WTC11 (cell line): ENCODE data around the gene ELOVL6. TPM values are rescaled to one million over a fixed set of nuclear protein-coding genes. Genes with fewer than 3 reads are reported as not detected.
"Not testable (repeated sequence)": the region's sequence is repeated elsewhere in the genome, so short reads cannot be mapped to it uniquely, and the experiment has no call there.

ENCODE experiments used
- ATAC-seq: fragments of 200-7000 bp; cut with Tn5 transposase; 2 replicates; pipeline ENCODE4 v1.10.0; 2021; ENCODE audit warnings: mild to moderate bottlenecking, moderate library complexity
- CTCF ChIA-PET: fragments of 300-600 bp; sonication (Branson Sonifier 250); formaldehyde crosslinking; loops from one replicate; lab custom pipeline; 2021; ENCODE audit warnings: antibody characterized with exemption; lab: Charles Lee
- POLR2A ChIA-PET: fragments of 350-600 bp; sonication (Branson Sonifier 250); formaldehyde crosslinking; loops from one replicate; lab custom pipeline; 2021; ENCODE audit warnings: antibody characterized with exemption; lab: Charles Lee
- DNase-seq: peaks from one replicate; pipeline ENCODE4 v3.0.0; 2021; ENCODE audit warnings: low spot score
- H3K27ac Mint-ChIP-seq: 2 replicates; pipeline ENCODE4 v1.8.0; 2021; ENCODE audit warnings: mixed read lengths
- H3K27me3 Mint-ChIP-seq: 2 replicates; pipeline ENCODE4 v1.8.0; 2021; ENCODE audit warnings: low read depth, mild to moderate bottlenecking, moderate library complexity, mixed read lengths
- H3K36me3 Mint-ChIP-seq: 2 replicates; pipeline ENCODE4 v1.8.0; 2021; ENCODE audit warnings: mixed read lengths
- H3K4me1 Mint-ChIP-seq: 2 replicates; pipeline ENCODE4 v1.8.0; 2022; ENCODE audit warnings: mixed read lengths
- H3K4me3 Mint-ChIP-seq: 2 replicates; pipeline ENCODE4 v1.8.0; 2021; ENCODE audit warnings: mild to moderate bottlenecking, moderate library complexity, mixed read lengths
- H3K9me3 Mint-ChIP-seq: 2 replicates; pipeline ENCODE4 v1.8.0; 2021; ENCODE audit warnings: mixed read lengths
- ESRRA ChIP-seq: sonication (generic); formaldehyde crosslinking; IDR thresholded peaks from 2 replicates; pipeline ENCODE4 v1.8.1; 2022; ENCODE audit warnings: mild to moderate bottlenecking, missing genetic modification reagents, borderline replicate concordance
- ETV6 ChIP-seq: sonication (generic); formaldehyde crosslinking; IDR thresholded peaks from 2 replicates; pipeline ENCODE4 v1.8.1; 2022; ENCODE audit warnings: mild to moderate bottlenecking, missing genetic modification reagents
- GABPB1 ChIP-seq: sonication (generic); formaldehyde crosslinking; IDR thresholded peaks from 2 replicates; pipeline ENCODE4 v1.8.1; 2023; ENCODE audit warnings: mild to moderate bottlenecking, missing genetic modification reagents
- GTF2I ChIP-seq: fragments of 250-450 bp; sonication (Bioruptor Pico); conservative IDR thresholded peaks from 2 replicates; pipeline ENCODE4 v1.4.0; 2021; ENCODE audit warnings: mild to moderate bottlenecking
- HMGA2 ChIP-seq: fragments of 250-450 bp; sonication (Bioruptor Pico); IDR thresholded peaks from 2 replicates; pipeline ENCODE4 v1.4.0; 2021; ENCODE audit warnings: mild to moderate bottlenecking, moderate library complexity
- JAZF1 ChIP-seq: fragments of 250-450 bp; sonication (Bioruptor Pico); IDR thresholded peaks from 2 replicates; pipeline ENCODE4 v1.9.0; 2021; ENCODE audit warnings: moderate library complexity, mild to moderate bottlenecking, inconsistent platforms
- MXD4 ChIP-seq: fragments of 250-450 bp; sonication (Bioruptor Pico); IDR thresholded peaks from 2 replicates; pipeline ENCODE4 v1.8.0; 2021; ENCODE audit warnings: mild to moderate bottlenecking, moderate library complexity, borderline replicate concordance
- NFE2L1 ChIP-seq: sonication (generic); formaldehyde crosslinking; IDR thresholded peaks from 2 replicates; pipeline ENCODE4 v1.8.1; 2023; ENCODE audit warnings: missing genetic modification reagents
- NR1H2 ChIP-seq: sonication (generic); formaldehyde crosslinking; IDR thresholded peaks from 2 replicates; pipeline ENCODE4 v1.9.0; 2021; ENCODE audit warnings: mild to moderate bottlenecking, moderate library complexity, missing genetic modification reagents
- ZNF232 ChIP-seq: sonication (generic); formaldehyde crosslinking; IDR thresholded peaks from 2 replicates; pipeline ENCODE4 v1.8.0; 2022; ENCODE audit warnings: mild to moderate bottlenecking, missing genetic modification reagents
- ZNF416 ChIP-seq: fragments of 250-450 bp; sonication (Bioruptor Pico); IDR thresholded peaks from 2 replicates; pipeline ENCODE4 v1.9.0; 2021; ENCODE audit warnings: mild to moderate bottlenecking, inconsistent platforms
- ZNF671 ChIP-seq: fragments of 250-450 bp; sonication (Bioruptor Pico); IDR thresholded peaks from 2 replicates; pipeline ENCODE4 v1.8.0; 2021; ENCODE audit warnings: mild to moderate bottlenecking
- total RNA-seq: library from RNA; stranded (reverse); gene quantifications from 3 replicates; pipeline ENCODE4 v1.2.3, GENCODE V29; 2021
- TF ChIP-seq, protein P1 (sequence below): sonication (generic); formaldehyde crosslinking; IDR thresholded peaks from 2 replicates; pipeline ENCODE4 v1.8.1; 2022; ENCODE audit warnings: mild to moderate bottlenecking, missing genetic modification reagents, moderate library complexity, borderline replicate concordance
- TF ChIP-seq, protein P2 (sequence below): sonication (generic); formaldehyde crosslinking; IDR thresholded peaks from 2 replicates; pipeline ENCODE4 v1.8.0; 2023; ENCODE audit warnings: mild to moderate bottlenecking, missing genetic modification reagents
- TF ChIP-seq, protein P3 (sequence below): sonication (generic); formaldehyde crosslinking; IDR thresholded peaks from 2 replicates; pipeline ENCODE4 v1.8.0; 2023; ENCODE audit warnings: missing genetic modification reagents
- TF ChIP-seq, protein P4 (sequence below): fragments of 250-450 bp; sonication (Bioruptor Pico); IDR thresholded peaks from 2 replicates; pipeline ENCODE4 v2.1.2; 2022; ENCODE audit warnings: mild to moderate bottlenecking, moderate library complexity
- TF ChIP-seq, protein P5 (sequence below): fragments of 250-450 bp; sonication (Bioruptor Pico); IDR thresholded peaks from 2 replicates; pipeline ENCODE4 v1.9.0; 2021; ENCODE audit warnings: moderate library complexity, mild to moderate bottlenecking, inconsistent platforms, borderline replicate concordance
- TF ChIP-seq, protein P6 (sequence below): sonication (generic); formaldehyde crosslinking; IDR thresholded peaks from 2 replicates; pipeline ENCODE4 v1.8.1; 2023; ENCODE audit warnings: mild to moderate bottlenecking, missing genetic modification reagents

Gene ELOVL6
- total RNA-seq, 1 experiment from 2014 or later, result 87.4 TPM

DNA sequence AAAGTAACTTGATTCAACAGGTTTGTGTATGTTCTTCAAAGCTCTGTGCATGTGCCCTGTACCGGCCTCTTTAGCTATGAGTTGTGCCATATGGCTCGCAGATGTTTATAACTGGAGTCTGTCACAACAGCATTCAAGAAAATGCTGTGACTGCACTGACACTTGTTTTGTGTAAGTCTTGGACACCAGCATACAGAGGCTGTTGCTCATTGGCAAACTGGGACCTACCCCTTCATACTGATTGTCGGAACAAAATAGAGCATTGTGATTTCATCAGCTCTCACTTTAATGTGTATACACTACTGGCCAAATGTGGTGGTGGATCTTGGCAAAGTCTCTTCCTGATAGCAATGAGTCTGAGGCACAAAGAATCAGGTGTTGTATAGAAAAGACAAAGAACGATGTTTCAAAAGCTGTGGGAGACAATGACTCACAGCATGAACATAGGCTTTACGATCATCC lies 151.8 kb downstream of the ELOVL6 start (continued):
- TF ChIP-seq, protein P1, sequence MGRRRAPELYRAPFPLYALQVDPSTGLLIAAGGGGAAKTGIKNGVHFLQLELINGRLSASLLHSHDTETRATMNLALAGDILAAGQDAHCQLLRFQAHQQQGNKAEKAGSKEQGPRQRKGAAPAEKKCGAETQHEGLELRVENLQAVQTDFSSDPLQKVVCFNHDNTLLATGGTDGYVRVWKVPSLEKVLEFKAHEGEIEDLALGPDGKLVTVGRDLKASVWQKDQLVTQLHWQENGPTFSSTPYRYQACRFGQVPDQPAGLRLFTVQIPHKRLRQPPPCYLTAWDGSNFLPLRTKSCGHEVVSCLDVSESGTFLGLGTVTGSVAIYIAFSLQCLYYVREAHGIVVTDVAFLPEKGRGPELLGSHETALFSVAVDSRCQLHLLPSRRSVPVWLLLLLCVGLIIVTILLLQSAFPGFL (CRISPR knock-in tag), result no peak
- TF ChIP-seq, protein P2, sequence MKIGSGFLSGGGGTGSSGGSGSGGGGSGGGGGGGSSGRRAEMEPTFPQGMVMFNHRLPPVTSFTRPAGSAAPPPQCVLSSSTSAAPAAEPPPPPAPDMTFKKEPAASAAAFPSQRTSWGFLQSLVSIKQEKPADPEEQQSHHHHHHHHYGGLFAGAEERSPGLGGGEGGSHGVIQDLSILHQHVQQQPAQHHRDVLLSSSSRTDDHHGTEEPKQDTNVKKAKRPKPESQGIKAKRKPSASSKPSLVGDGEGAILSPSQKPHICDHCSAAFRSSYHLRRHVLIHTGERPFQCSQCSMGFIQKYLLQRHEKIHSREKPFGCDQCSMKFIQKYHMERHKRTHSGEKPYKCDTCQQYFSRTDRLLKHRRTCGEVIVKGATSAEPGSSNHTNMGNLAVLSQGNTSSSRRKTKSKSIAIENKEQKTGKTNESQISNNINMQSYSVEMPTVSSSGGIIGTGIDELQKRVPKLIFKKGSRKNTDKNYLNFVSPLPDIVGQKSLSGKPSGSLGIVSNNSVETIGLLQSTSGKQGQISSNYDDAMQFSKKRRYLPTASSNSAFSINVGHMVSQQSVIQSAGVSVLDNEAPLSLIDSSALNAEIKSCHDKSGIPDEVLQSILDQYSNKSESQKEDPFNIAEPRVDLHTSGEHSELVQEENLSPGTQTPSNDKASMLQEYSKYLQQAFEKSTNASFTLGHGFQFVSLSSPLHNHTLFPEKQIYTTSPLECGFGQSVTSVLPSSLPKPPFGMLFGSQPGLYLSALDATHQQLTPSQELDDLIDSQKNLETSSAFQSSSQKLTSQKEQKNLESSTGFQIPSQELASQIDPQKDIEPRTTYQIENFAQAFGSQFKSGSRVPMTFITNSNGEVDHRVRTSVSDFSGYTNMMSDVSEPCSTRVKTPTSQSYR (CRISPR knock-in tag), result no peak
- no peak for TF ChIP-seq MXD4 (CRISPR knock-in tag)
- TF ChIP-seq NFE2L1, result no peak
- no peak for TF ChIP-seq HMGA2 (CRISPR knock-in tag)
- TF ChIP-seq ZNF232 (CRISPR knock-in tag), result no peak

DNA sequence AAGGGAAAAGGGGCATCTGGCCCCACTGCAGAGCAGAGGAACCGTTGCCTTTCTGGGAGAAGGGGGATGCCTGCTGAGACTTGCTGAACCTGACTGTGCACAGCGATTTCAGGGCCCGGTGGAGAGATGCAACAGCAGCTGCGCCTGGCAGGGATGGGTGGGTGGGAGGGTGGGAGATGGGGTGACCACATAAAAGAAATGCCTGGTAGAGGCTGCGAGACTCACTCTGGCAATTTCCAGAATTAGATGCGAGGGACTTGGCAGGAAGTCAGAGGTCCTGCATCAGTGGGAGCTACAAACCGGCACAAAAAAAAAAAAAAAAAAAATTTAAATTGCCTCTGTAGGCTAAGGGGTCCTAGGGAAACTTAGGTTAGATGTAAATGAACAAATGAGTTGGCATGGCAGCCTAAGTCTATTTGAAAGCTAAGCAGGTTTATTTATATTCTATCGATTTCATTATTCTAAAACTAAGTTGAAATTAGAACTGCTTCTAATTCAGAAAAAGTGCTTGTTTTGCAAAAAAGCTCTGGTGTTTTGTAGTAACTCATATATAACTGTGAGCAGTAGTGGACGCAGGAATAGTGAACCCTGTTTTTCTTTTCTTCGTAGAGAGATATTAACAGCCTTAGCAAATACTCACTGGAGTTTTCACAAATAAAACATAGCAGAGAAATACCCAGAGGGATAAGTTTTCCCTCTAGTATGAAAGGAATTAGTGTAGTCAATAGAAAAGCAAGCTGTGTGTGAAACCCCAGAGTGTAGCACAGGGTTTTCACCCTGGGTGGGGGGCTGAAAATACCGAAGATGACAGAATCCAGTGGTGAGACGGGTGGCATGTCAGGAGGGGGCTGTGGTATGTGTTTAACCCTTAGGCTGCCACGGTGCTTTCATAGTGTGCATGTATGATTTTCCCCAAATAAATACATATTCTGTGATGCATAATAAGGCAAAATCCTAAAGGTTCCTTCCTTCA lies 155.6 kb downstream of the ELOVL6 start:
- H3K9me3 Mint-ChIP-seq, result no peaks in the 10 kb centered on the region
- 0 out of 2 replicates have a peak, but pooled peaks cover 2% of the 10 kb centered on the region for H3K36me3 Mint-ChIP-seq
- H3K4me3 Mint-ChIP-seq, result no peak overlapping the region
- H3K27ac Mint-ChIP-seq, result no peak overlapping the region
- 0 out of 2 replicates have a peak, but pooled peaks cover 8% of the 10 kb centered on the region for H3K4me1 Mint-ChIP-seq
- CTCF ChIA-PET, result interaction anchor here (0.6 to 1.5 kb wide), 3 partner anchors 10 to 474 kb away, joined by 3 to 6 read pairs (median 4); no protein-coding TSS in a partner anchor
- DNase-seq, result no peak
- no peaks in the 10 kb centered on the region for H3K27me3 Mint-ChIP-seq
- ATAC-seq, result peak; percentile 24
- TF ChIP-seq ZNF671 (CRISPR knock-in tag) (no peak), ZNF416 (CRISPR knock-in tag) (no peak)
- POLR2A ChIA-PET, result interaction anchor here (0.6 kb wide), 1 partner anchor 86 kb away, joined by 3 read pairs; no protein-coding TSS in a partner anchor

DNA sequence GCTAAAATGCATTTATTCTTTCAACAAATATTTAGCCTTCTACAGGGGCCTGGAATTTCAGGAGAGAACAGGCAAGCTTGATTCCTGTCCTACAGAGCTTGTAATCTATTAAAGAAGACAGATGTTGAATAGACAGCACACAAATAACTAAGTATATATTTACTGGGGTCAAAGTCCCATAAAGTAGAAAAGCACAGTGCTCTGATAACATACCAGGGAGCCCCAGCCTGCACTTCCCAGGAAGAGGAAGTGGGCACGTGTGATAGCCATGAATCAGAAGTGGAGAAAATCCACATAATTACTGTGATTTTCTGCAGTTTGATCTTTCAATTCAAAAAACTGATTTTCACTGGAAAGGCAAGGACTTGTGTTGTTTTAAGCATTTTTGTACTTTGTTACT lies 156.7 kb downstream of the ELOVL6 start:
- ATAC-seq, result no peak
- H3K4me3 Mint-ChIP-seq, result no peak overlapping the region
- ChIA-PET CTCF (interaction anchor here (0.5 to 0.6 kb wide), 2 partner anchors 8 to 9 kb away, joined by 3 to 4 read pairs; no protein-coding TSS in a partner anchor), POLR2A (no interaction called here)
- 0 out of 2 replicates have a peak, but pooled peaks cover 8% of the 10 kb centered on the region for H3K4me1 Mint-ChIP-seq
- H3K36me3 Mint-ChIP-seq, result 0 out of 2 replicates have a peak, but pooled peaks cover 2% of the 10 kb centered on the region
- H3K27me3 Mint-ChIP-seq, result peaks cover 4% of the 10 kb centered on the region; the same call in 1 of the 2 replicates
- H3K9me3 Mint-ChIP-seq, result no peaks in the 10 kb centered on the region
- no peak overlapping the region for H3K27ac Mint-ChIP-seq
- TF ChIP-seq ETV6 (CRISPR knock-in tag) (no peak), ESRRA (CRISPR knock-in tag) (no peak), GTF2I (CRISPR knock-in tag) (no peak), GABPB1 (CRISPR knock-in tag) (no peak), JAZF1 (CRISPR knock-in tag) (no peak), NR1H2 (CRISPR knock-in tag) (no peak)
- TF ChIP-seq, protein P3, sequence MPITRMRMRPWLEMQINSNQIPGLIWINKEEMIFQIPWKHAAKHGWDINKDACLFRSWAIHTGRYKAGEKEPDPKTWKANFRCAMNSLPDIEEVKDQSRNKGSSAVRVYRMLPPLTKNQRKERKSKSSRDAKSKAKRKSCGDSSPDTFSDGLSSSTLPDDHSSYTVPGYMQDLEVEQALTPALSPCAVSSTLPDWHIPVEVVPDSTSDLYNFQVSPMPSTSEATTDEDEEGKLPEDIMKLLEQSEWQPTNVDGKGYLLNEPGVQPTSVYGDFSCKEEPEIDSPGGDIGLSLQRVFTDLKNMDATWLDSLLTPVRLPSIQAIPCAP (CRISPR knock-in tag), result no peak
- TF ChIP-seq, protein P4, sequence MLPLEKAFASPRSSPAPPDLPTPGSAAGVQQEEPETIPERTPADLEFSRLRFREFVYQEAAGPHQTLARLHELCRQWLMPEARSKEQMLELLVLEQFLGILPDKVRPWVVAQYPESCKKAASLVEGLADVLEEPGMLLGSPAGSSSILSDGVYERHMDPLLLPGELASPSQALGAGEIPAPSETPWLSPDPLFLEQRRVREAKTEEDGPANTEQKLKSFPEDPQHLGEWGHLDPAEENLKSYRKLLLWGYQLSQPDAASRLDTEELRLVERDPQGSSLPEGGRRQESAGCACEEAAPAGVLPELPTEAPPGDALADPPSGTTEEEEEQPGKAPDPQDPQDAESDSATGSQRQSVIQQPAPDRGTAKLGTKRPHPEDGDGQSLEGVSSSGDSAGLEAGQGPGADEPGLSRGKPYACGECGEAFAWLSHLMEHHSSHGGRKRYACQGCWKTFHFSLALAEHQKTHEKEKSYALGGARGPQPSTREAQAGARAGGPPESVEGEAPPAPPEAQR (CRISPR knock-in tag), result no peak
- TF ChIP-seq, protein P5, sequence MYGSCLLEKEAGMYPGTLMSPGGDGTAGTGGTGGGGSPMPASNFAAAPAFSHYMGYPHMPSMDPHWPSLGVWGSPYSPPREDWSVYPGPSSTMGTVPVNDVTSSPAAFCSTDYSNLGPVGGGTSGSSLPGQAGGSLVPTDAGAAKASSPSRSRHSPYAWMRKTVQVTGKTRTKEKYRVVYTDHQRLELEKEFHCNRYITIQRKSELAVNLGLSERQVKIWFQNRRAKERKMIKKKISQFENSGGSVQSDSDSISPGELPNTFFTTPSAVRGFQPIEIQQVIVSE, result no peak
- TF ChIP-seq, protein P6, sequence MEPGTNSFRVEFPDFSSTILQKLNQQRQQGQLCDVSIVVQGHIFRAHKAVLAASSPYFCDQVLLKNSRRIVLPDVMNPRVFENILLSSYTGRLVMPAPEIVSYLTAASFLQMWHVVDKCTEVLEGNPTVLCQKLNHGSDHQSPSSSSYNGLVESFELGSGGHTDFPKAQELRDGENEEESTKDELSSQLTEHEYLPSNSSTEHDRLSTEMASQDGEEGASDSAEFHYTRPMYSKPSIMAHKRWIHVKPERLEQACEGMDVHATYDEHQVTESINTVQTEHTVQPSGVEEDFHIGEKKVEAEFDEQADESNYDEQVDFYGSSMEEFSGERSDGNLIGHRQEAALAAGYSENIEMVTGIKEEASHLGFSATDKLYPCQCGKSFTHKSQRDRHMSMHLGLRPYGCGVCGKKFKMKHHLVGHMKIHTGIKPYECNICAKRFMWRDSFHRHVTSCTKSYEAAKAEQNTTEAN (CRISPR knock-in tag), result no peak
- no peak for DNase-seq

DNA sequence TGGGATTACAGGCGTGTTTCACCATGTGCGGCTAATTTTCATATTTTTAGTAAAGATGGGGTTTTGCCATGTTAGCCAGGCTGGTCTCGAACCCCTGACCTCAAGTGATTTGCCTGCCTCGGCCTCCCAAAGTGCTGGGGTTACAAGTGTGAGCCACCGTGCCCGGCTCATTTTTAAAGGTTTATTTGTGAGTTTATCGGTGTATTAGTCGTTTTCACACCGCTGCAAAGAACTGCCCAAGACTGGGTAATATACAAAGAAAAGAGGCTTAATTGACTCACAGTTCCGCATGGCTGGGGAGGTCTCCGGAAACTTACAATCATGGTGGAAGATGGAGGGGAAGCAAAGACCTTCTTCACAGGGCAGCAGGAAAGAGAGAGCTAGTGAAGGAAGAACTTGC lies 159.3 kb downstream of the ELOVL6 start:
- H3K27ac Mint-ChIP-seq, H3K27me3 Mint-ChIP-seq, H3K36me3 Mint-ChIP-seq, H3K9me3 Mint-ChIP-seq, H3K4me3 Mint-ChIP-seq, CTCF ChIA-PET, DNase-seq, ATAC-seq, POLR2A ChIA-PET: not testable (repeated sequence)
- peaks cover 11% of the 10 kb centered on the region; the same call in 1 of the 2 replicates for H3K4me1 Mint-ChIP-seq
